HL-60 (cell line): Measurements from ENCODE around the gene RNU6-8.

Source experiments
- DNase-seq, 2 experiments: peaks; one replicate each; pipeline ENCODE4 v3.0.0-alpha.2; 2010 to 2020; ENCODE audit warnings: low read depth in 1 of 2, low spot score in 1 of 2
- H3K27ac ChIP-seq: fragments of 250-450 bp; sonication (Bioruptor Pico); replicated peaks from 2 replicates; pipeline ENCODE4 v1.5.1; 2020; ENCODE audit warnings: mild to moderate bottlenecking, moderate library complexity
- H3K27me3 ChIP-seq: fragments of 250-450 bp; sonication (Bioruptor Pico); 2 replicates; pipeline ENCODE4 v1.5.1; 2021; ENCODE audit warnings: mild to moderate bottlenecking, moderate library complexity; ENCODE audit not compliant: insufficient read depth, poor library complexity, severe bottlenecking
- H3K4me3 ChIP-seq: replicated peaks from 2 replicates; pipeline ENCODE4 v1.5.1; 2011; ENCODE audit warnings: mild to moderate bottlenecking, control low read depth, low read length; ENCODE audit not compliant: insufficient read depth
- GABPA ChIP-seq: IDR thresholded peaks from 2 replicates; pipeline ENCODE4 v1.6.1; 2012; ENCODE audit warnings: low read depth
- POLR2AphosphoS5 ChIP-seq: IDR thresholded peaks from 2 replicates; pipeline ENCODE4 v1.6.1; 2012; ENCODE audit warnings: low read depth
- SPI1 ChIP-seq: IDR thresholded peaks from 2 replicates; pipeline ENCODE4 v1.6.1; 2012; ENCODE audit warnings: low read depth, mild to moderate bottlenecking, borderline replicate concordance
- TF ChIP-seq, protein P1 (sequence below): IDR thresholded peaks from one replicate; pipeline ENCODE4 v1.5.1; 2011; ENCODE audit warnings: low read length, control low read depth, inconsistent platforms; ENCODE audit not compliant: insufficient read depth
- TF ChIP-seq, protein P2 (sequence below): IDR thresholded peaks from 2 replicates; pipeline ENCODE4 v1.6.1; 2012; ENCODE audit warnings: low read depth; ENCODE audit not compliant: insufficient replicate concordance

The RNU6-8 gene

DNA sequence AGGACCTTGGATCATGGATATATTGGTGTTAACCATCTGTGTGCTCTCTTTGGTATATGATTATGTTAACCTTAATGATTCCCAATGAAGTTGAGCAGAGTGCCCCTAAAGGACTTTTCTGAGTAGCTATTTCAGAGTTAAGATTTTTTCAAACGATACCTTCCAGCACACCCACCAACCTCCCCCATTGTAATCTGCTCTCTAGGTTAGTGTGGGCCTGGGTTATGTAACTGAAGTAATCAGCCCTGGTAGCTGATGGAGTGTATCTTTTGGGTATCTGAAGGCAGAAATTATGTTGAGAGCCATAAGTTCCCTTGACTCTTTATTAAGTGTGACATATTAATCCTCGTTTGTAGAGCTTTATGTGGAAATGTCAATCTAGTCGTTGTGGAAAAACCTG lies 47.6 kb upstream of the RNU6-8 start:
- no peak for DNase-seq
- no peak overlapping the region for H3K27ac ChIP-seq
- no peaks in the 10 kb centered on the region for H3K27me3 ChIP-seq
- H3K4me3 ChIP-seq: no peak overlapping the region
- TF ChIP-seq GABPA (no peak), POLR2AphosphoS5 (no peak), SPI1 (no peak)
- TF ChIP-seq, protein P1, sequence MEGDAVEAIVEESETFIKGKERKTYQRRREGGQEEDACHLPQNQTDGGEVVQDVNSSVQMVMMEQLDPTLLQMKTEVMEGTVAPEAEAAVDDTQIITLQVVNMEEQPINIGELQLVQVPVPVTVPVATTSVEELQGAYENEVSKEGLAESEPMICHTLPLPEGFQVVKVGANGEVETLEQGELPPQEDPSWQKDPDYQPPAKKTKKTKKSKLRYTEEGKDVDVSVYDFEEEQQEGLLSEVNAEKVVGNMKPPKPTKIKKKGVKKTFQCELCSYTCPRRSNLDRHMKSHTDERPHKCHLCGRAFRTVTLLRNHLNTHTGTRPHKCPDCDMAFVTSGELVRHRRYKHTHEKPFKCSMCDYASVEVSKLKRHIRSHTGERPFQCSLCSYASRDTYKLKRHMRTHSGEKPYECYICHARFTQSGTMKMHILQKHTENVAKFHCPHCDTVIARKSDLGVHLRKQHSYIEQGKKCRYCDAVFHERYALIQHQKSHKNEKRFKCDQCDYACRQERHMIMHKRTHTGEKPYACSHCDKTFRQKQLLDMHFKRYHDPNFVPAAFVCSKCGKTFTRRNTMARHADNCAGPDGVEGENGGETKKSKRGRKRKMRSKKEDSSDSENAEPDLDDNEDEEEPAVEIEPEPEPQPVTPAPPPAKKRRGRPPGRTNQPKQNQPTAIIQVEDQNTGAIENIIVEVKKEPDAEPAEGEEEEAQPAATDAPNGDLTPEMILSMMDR: no peak

DNA sequence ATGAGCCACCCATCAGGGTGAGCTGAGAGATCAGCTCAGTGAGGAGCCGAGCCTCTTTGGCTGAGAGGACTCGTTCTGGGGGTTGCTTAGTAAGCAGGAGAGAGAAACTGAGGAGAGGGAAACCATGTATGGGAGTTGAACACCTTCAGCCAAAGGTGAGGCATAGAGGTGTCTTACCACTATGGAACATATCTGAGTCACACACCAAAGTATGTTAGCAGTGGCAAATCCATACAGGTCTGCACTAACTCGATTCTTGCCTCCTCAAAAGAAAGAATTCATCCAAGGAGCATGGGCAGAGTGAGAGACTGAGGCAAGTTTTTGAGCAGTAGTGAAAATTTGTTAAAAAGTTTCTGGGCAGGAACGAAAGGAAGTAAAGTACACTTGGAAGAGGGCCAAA lies 46.7 kb upstream of the RNU6-8 start:
- no peak overlapping the region for H3K27ac ChIP-seq
- H3K4me3 ChIP-seq: no peak overlapping the region
- DNase-seq: no peak
- TF ChIP-seq GABPA (no peak), POLR2AphosphoS5 (no peak), SPI1 (no peak)
- TF ChIP-seq, protein P1: no peak
- TF ChIP-seq, protein P2, sequence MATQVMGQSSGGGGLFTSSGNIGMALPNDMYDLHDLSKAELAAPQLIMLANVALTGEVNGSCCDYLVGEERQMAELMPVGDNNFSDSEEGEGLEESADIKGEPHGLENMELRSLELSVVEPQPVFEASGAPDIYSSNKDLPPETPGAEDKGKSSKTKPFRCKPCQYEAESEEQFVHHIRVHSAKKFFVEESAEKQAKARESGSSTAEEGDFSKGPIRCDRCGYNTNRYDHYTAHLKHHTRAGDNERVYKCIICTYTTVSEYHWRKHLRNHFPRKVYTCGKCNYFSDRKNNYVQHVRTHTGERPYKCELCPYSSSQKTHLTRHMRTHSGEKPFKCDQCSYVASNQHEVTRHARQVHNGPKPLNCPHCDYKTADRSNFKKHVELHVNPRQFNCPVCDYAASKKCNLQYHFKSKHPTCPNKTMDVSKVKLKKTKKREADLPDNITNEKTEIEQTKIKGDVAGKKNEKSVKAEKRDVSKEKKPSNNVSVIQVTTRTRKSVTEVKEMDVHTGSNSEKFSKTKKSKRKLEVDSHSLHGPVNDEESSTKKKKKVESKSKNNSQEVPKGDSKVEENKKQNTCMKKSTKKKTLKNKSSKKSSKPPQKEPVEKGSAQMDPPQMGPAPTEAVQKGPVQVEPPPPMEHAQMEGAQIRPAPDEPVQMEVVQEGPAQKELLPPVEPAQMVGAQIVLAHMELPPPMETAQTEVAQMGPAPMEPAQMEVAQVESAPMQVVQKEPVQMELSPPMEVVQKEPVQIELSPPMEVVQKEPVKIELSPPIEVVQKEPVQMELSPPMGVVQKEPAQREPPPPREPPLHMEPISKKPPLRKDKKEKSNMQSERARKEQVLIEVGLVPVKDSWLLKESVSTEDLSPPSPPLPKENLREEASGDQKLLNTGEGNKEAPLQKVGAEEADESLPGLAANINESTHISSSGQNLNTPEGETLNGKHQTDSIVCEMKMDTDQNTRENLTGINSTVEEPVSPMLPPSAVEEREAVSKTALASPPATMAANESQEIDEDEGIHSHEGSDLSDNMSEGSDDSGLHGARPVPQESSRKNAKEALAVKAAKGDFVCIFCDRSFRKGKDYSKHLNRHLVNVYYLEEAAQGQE: no peak
- H3K27me3 ChIP-seq: no peaks in the 10 kb centered on the region

DNA sequence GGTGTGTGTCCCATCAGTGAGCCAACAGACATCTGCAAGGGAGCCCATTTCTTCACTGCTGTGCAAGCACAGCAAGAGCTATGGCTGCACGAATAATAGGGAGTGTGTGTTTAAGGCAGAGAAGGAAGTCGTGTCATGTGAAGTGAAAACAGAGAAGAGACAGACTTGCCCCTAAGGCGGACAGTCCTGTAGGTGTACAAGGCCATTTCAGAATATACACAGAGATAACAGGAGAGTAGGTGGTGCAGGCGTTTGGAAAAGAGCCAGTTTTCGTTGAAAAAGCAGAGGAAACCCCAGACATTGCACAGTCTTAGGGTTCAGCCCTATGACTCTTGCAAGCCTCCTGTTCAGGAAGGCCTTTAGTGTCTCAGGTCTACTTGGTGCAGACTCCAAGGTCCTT lies 46.3 kb upstream of the RNU6-8 start:
- no peak for DNase-seq
- H3K4me3 ChIP-seq: no peak overlapping the region
- H3K27ac ChIP-seq: no peak overlapping the region
- H3K27me3 ChIP-seq: no peaks in the 10 kb centered on the region
- no peak for TF ChIP-seq GABPA
- TF ChIP-seq, protein P1: no peak
- TF ChIP-seq SPI1: no peak
- TF ChIP-seq, protein P2: no peak
- no peak for TF ChIP-seq POLR2AphosphoS5

DNA sequence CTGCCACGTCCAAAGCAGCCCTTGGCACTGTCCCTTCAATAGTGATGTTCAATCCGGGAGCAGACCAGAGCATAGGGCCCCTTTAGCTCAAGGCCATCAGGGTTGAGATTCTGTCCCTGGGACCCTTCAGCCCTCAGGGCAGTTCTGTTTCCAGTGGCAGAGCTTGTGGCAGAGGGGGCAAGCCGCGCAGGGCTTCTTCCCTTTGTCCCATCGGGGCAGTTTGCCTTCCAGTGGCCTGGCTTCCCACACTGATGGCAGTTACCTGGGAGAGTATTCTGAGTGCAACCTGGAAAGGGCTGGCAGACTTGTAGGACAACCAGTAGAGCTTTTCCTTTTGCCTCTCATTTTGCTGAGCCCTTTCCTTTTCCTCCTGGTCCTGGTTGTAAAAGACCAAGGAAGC lies 43.7 kb upstream of the RNU6-8 start:
- no peaks in the 10 kb centered on the region for H3K27me3 ChIP-seq
- DNase-seq: no peak
- no peak overlapping the region for H3K4me3 ChIP-seq
- TF ChIP-seq SPI1 (no peak), GABPA (no peak), POLR2AphosphoS5 (no peak)
- TF ChIP-seq, protein P2: no peak
- TF ChIP-seq, protein P1: no peak
- no peak overlapping the region for H3K27ac ChIP-seq
